ENCODE data around the gene C1QL1.

- TF ChIP-seq, protein P1, sequence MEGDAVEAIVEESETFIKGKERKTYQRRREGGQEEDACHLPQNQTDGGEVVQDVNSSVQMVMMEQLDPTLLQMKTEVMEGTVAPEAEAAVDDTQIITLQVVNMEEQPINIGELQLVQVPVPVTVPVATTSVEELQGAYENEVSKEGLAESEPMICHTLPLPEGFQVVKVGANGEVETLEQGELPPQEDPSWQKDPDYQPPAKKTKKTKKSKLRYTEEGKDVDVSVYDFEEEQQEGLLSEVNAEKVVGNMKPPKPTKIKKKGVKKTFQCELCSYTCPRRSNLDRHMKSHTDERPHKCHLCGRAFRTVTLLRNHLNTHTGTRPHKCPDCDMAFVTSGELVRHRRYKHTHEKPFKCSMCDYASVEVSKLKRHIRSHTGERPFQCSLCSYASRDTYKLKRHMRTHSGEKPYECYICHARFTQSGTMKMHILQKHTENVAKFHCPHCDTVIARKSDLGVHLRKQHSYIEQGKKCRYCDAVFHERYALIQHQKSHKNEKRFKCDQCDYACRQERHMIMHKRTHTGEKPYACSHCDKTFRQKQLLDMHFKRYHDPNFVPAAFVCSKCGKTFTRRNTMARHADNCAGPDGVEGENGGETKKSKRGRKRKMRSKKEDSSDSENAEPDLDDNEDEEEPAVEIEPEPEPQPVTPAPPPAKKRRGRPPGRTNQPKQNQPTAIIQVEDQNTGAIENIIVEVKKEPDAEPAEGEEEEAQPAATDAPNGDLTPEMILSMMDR (IDR thresholded peaks at IDR 0.05): no peak
- no peak for TF ChIP-seq POLR2A (IDR thresholded peaks at IDR 0.05)
Measured at GRCh38 chr17:44967026-44967906, 837 bp downstream of the C1QL1 start.
